H1 (cell line): Measurements from ENCODE around the gene PDRG1. TPM values are rescaled to one million over a fixed set of nuclear protein-coding genes. Genes with fewer than 3 reads are reported as not detected.

Source experiments
- BCL11A ChIP-seq, 2 experiments: IDR thresholded peaks; one replicate each; pipeline ENCODE4 v1.6.1; 2011; ENCODE audit warnings: low read depth in 2 of 2, low read length in 2 of 2, mild to moderate bottlenecking in 2 of 2
- EP300 ChIP-seq, 2 experiments: IDR thresholded peaks; 1 replicate in 1 of 2; 2 replicates in 1 of 2; pipeline ENCODE4 v1.6.1; 2011 to 2012; ENCODE audit warnings: low read depth in 2 of 2, low read length in 2 of 2, mild to moderate bottlenecking in 2 of 2, borderline replicate concordance in 1 of 2, inconsistent platforms in 1 of 2, moderate library complexity in 1 of 2
- HDAC2 ChIP-seq, 2 experiments: fragments of 300-600 bp in 1 of 2; sonication (generic) in 1 of 2; IDR thresholded peaks; 2 replicates each; pipeline ENCODE4 v1.6.1; 2011 to 2012; ENCODE audit warnings: low read depth in 2 of 2, low read length in 2 of 2, mild to moderate bottlenecking in 2 of 2, moderate library complexity in 2 of 2, borderline replicate concordance in 1 of 2, inconsistent platforms in 1 of 2
- HDAC6 ChIP-seq: IDR thresholded peaks from one replicate; pipeline ENCODE4 v1.7.1; 2012; ENCODE audit warnings: low read depth, mild to moderate bottlenecking, inconsistent platforms, low read length, moderate library complexity
- polyA plus RNA-seq, 7 experiments: library from polyadenylated mRNA; depleted of rRNA in 3 of 7; stranded (reverse) in 5 of 7; unstranded in 2 of 7; fragments of >200 nt in 5 of 7; fragments of 200-250 nt in 2 of 7; gene quantifications; 1 replicate in 5 of 7; 2 replicates in 1 of 7; 4 replicates in 1 of 7; pipeline versions ENCODE4 v1.2.1 to v1.2.3, GENCODE V29; 2011 to 2013; ENCODE audit warnings: missing spikeins in 2 of 7, mixed read lengths in 2 of 7
- total RNA-seq: library from RNA; stranded (reverse); fragmentation: NEBNext Ultra II Directional; extraction: Animal tissue kit (Norgen Biotek cat#: 25700); gene quantifications from 2 replicates; pipeline ENCODE4 v1.2.1, GENCODE V29; 2021
- TF ChIP-seq, protein P1 (sequence below): IDR thresholded peaks from 2 replicates; pipeline ENCODE4 v1.6.1; 2011; ENCODE audit warnings: low read length, improper control_type of control experiment

PDRG1 gene
- total and polyA plus RNA-seq, 2 of the 8 experiments (the other 6 are each of a cell fraction or from before 2014, with no cell fraction given) = 14.2 to 20.8 TPM

DNA sequence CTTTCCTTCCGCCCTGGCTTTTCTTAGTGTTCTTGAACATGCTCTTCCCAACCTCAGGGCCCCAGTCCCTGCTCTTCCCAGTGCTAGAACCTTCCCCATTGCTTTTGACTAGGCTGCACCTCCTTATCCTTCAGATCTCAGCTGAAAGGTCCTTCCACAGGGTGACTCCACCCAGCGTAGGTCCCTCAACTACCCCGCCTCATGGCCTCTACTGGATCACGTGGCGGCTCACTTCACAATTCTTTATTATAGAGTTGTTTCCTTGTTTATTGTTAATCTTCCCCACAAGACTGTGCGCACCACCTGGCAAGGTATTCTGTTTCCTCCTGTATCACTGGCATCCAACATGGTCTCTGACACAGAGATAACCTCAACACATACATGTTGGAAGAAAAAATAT is 50.2 kb downstream of the PDRG1 start (continued):
- TF ChIP-seq EP300 (IDR thresholded peaks at IDR 0.05; ENCODE audit: borderline replicate concordance in 1 of 2, low read depth in 2 of 2, low read length in 2 of 2) (no peak), HDAC6 (no peak), BCL11A (IDR thresholded peaks at IDR 0.05; ENCODE audit: low read depth in 2 of 2, low read length in 2 of 2) (no peak), HDAC2 (IDR thresholded peaks at IDR 0.05; ENCODE audit: borderline replicate concordance in 1 of 2, low read depth in 2 of 2, low read length in 2 of 2) (no peak)
- TF ChIP-seq, protein P1, sequence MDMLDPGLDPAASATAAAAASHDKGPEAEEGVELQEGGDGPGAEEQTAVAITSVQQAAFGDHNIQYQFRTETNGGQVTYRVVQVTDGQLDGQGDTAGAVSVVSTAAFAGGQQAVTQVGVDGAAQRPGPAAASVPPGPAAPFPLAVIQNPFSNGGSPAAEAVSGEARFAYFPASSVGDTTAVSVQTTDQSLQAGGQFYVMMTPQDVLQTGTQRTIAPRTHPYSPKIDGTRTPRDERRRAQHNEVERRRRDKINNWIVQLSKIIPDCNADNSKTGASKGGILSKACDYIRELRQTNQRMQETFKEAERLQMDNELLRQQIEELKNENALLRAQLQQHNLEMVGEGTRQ = no peak
